IMR-90 (cell line): ENCODE results near the gene ARFGAP3. TPM values are rescaled to one million over a fixed set of nuclear protein-coding genes. Genes with fewer than 3 reads are reported as not detected.

ENCODE experiments used
- ATAC-seq: fragments of 200-7000 bp; cut with Tn5 transposase; 2 replicates; pipeline ENCODE4 v1.9.1; 2020; ENCODE audit warnings: low read depth, mild to moderate bottlenecking, moderate library complexity
- BruUV-seq: library from RNA; stranded (reverse); fragments of 400-500 nt; replicated peaks from 2 replicates; lab custom pipeline; 2021; lab: Mats Ljungman, UMichigan
- CTCF ChIA-PET: fragments of 300-600 bp; formaldehyde crosslinking; extraction: SDS; loops from one replicate; lab custom pipeline; 2021; ENCODE audit warnings: antibody characterized with exemption; lab: Yijun Ruan, JAX
- POLR2A ChIA-PET: fragments of 300-600 bp; sonication (Branson Sonifier 250); formaldehyde crosslinking; loops from one replicate; lab custom pipeline; 2022; ENCODE audit warnings: antibody characterized with exemption; ENCODE audit not compliant: unreplicated experiment; lab: Charles Lee
- DNase-seq: peaks from one replicate; pipeline ENCODE4 v3.0.0; 2013
- H2AFZ ChIP-seq: replicated peaks from 2 replicates; pipeline ENCODE3; 2013; ENCODE audit warnings: low read length, mild to moderate bottlenecking; ENCODE audit not compliant: poor library complexity
- H2AK5ac ChIP-seq: 2 replicates; pipeline ENCODE4 v1.6.1; 2013; ENCODE audit warnings: low read depth, low read length, inconsistent platforms
- H2AK9ac ChIP-seq: replicated peaks from 2 replicates; pipeline ENCODE3; 2013; ENCODE audit warnings: mild to moderate bottlenecking, low read depth, low read length, moderate library complexity; ENCODE audit not compliant: poor library complexity
- H2BK120ac ChIP-seq: 2 replicates; pipeline ENCODE4 v1.6.1; 2013; ENCODE audit warnings: low read depth, low read length, inconsistent platforms
- H2BK15ac ChIP-seq: 3 replicates; pipeline ENCODE4 v1.6.1; 2013; ENCODE audit warnings: low read depth, low read length, inconsistent platforms
- H2BK20ac ChIP-seq: 2 replicates; pipeline ENCODE4 v1.6.1; 2013; ENCODE audit warnings: low read depth, mild to moderate bottlenecking, inconsistent platforms, low read length, moderate library complexity
- H2BK5ac ChIP-seq: 2 replicates; pipeline ENCODE4 v1.6.1; 2013; ENCODE audit warnings: mild to moderate bottlenecking, low read depth, low read length, inconsistent platforms; ENCODE audit not compliant: poor library complexity, severe bottlenecking
- H3K14ac ChIP-seq: replicated peaks from 2 replicates; pipeline ENCODE4 v1.6.1; 2013; ENCODE audit warnings: low read depth, low read length, inconsistent platforms
- H3K18ac ChIP-seq: 2 replicates; pipeline ENCODE4 v1.6.1; 2013; ENCODE audit warnings: low read depth, low read length, control low read depth
- H3K23ac ChIP-seq: 2 replicates; pipeline ENCODE4 v1.6.1; 2013; ENCODE audit warnings: low read depth, low read length, inconsistent platforms
- H3K27ac ChIP-seq: 2 replicates; pipeline ENCODE4 v1.5.1; 2013; ENCODE audit warnings: mild to moderate bottlenecking, control low read depth, low read length; ENCODE audit not compliant: insufficient read depth
- H3K27me3 ChIP-seq: 2 replicates; pipeline ENCODE4 v1.6.1; 2013; ENCODE audit warnings: low read length; ENCODE audit not compliant: control insufficient read depth, insufficient read depth
- H3K36me3 ChIP-seq: 2 replicates; pipeline ENCODE4 v1.6.1; 2013; ENCODE audit warnings: low read length, mixed read lengths; ENCODE audit not compliant: control insufficient read depth, insufficient read depth
- H3K4ac ChIP-seq: 2 replicates; pipeline ENCODE4 v1.6.1; 2013; ENCODE audit warnings: low read depth, low read length, inconsistent platforms
- H3K4me1 ChIP-seq: 2 replicates; pipeline ENCODE4 v1.6.1; 2013; ENCODE audit warnings: low read length, mixed read lengths; ENCODE audit not compliant: control insufficient read depth, insufficient read depth
- H3K4me2 ChIP-seq: 2 replicates; pipeline ENCODE4 v1.6.1; 2013; ENCODE audit warnings: low read depth, mild to moderate bottlenecking, control low read depth, low read length, moderate library complexity
- H3K4me3 ChIP-seq: 2 replicates; pipeline ENCODE4 v1.5.1; 2013; ENCODE audit warnings: low read depth, mild to moderate bottlenecking, control low read depth, low read length, moderate library complexity; ENCODE audit not compliant: insufficient read depth
- H3K56ac ChIP-seq: 2 replicates; pipeline ENCODE4 v1.6.1; 2013; ENCODE audit warnings: low read length, inconsistent platforms; ENCODE audit not compliant: insufficient read depth; ENCODE audit errors: extremely low read depth
- H3K79me1 ChIP-seq, 2 experiments: 2 replicates each; pipeline ENCODE4 v1.6.1; 2013; ENCODE audit warnings: low read length in 2 of 2, inconsistent platforms in 1 of 2, low read depth in 1 of 2
- H3K9ac ChIP-seq: 2 replicates; pipeline ENCODE4 v1.6.1; 2013; ENCODE audit warnings: low read depth, low read length, control low read depth
- H3K9me1 ChIP-seq: 2 replicates; pipeline ENCODE4 v1.6.1; 2013; ENCODE audit warnings: low read length, inconsistent platforms; ENCODE audit not compliant: insufficient read depth
- H3K9me3 ChIP-seq: 2 replicates; pipeline ENCODE4 v1.6.1; 2013; ENCODE audit warnings: low read length; ENCODE audit not compliant: control insufficient read depth, insufficient read depth
- H4K20me1 ChIP-seq: 2 replicates; pipeline ENCODE4 v1.6.1; 2013; ENCODE audit warnings: low read length, inconsistent platforms; ENCODE audit not compliant: insufficient read depth
- H4K5ac ChIP-seq: 2 replicates; pipeline ENCODE4 v1.6.1; 2013; ENCODE audit warnings: mild to moderate bottlenecking, low read depth, low read length, control low read depth
- H4K8ac ChIP-seq, 2 experiments: 2 replicates each; pipeline ENCODE4 v1.6.1; 2013; ENCODE audit warnings: low read depth in 2 of 2, low read length in 2 of 2, control low read depth in 1 of 2, inconsistent platforms in 1 of 2
- H4K91ac ChIP-seq: 2 replicates; pipeline ENCODE4 v1.6.1; 2013; ENCODE audit warnings: low read depth, low read length, inconsistent platforms; ENCODE audit not compliant: insufficient read depth
- BHLHE40 ChIP-seq: fragments of 150-350 bp; IDR thresholded peaks from 2 replicates; pipeline ENCODE4 v1.6.1; 2016; ENCODE audit warnings: mild to moderate bottlenecking, low read depth, low read length
- CEBPB ChIP-seq: IDR thresholded peaks from 2 replicates; pipeline ENCODE4 v1.6.1; 2012; ENCODE audit warnings: low read depth, low read length, improper control_type of control experiment
- CHD1 ChIP-seq: IDR thresholded peaks from 2 replicates; pipeline ENCODE4 v1.6.1; 2012; ENCODE audit warnings: low read depth, low read length, improper control_type of control experiment
- CTCF ChIP-seq: conservative IDR thresholded peaks from 2 replicates; pipeline ENCODE4 v1.5.1; 2012; ENCODE audit warnings: mild to moderate bottlenecking, low read depth, low read length, improper control_type of control experiment
- ELK1 ChIP-seq: fragments of 150-350 bp; IDR thresholded peaks from 2 replicates; pipeline ENCODE4 v1.6.1; 2016; ENCODE audit warnings: low read depth, mild to moderate bottlenecking, low read length, moderate library complexity, borderline replicate concordance
- FOS ChIP-seq: fragments of 150-350 bp; IDR thresholded peaks from 2 replicates; pipeline ENCODE4 v1.6.1; 2016; ENCODE audit warnings: low read depth, low read length
- MAFK ChIP-seq: IDR thresholded peaks from 2 replicates; pipeline ENCODE4 v1.6.1; 2012; ENCODE audit warnings: low read depth, low read length, improper control_type of control experiment
- MAZ ChIP-seq: IDR thresholded peaks from 2 replicates; pipeline ENCODE4 v1.6.1; 2012; ENCODE audit warnings: low read depth, mild to moderate bottlenecking, low read length, improper control_type of control experiment, moderate library complexity, borderline replicate concordance
- MXI1 ChIP-seq: IDR thresholded peaks from 2 replicates; pipeline ENCODE4 v1.6.1; 2012; ENCODE audit warnings: low read depth, mild to moderate bottlenecking, low read length, moderate library complexity, borderline replicate concordance
- NFE2L2 ChIP-seq: fragments of 150-350 bp; IDR thresholded peaks from 2 replicates; pipeline ENCODE4 v1.6.1; 2016; ENCODE audit warnings: low read depth, mild to moderate bottlenecking, low read length
- POLR2A ChIP-seq: IDR thresholded peaks from 2 replicates; pipeline ENCODE4 v1.6.1; 2012; ENCODE audit warnings: mild to moderate bottlenecking, low read depth, low read length
- RAD21 ChIP-seq: IDR thresholded peaks from 2 replicates; pipeline ENCODE4 v1.6.1; 2012; ENCODE audit warnings: low read length, improper control_type of control experiment
- RCOR1 ChIP-seq: IDR thresholded peaks from 2 replicates; pipeline ENCODE4 v1.6.1; 2012; ENCODE audit warnings: mild to moderate bottlenecking, low read length, improper control_type of control experiment; ENCODE audit not compliant: insufficient replicate concordance
- RFX5 ChIP-seq: IDR thresholded peaks from 2 replicates; pipeline ENCODE4 v1.8.0; 2012; ENCODE audit warnings: low read depth, mild to moderate bottlenecking, low read length, moderate library complexity
- SMC3 ChIP-seq: fragments of 150-350 bp; IDR thresholded peaks from 2 replicates; pipeline ENCODE4 v1.6.1; 2016; ENCODE audit warnings: low read depth, mild to moderate bottlenecking, antibody characterized with exemption, low read length, moderate library complexity
- USF2 ChIP-seq: fragments of 150-350 bp; IDR thresholded peaks from 2 replicates; pipeline ENCODE4 v1.6.1; 2017; ENCODE audit warnings: mild to moderate bottlenecking, antibody characterized with exemption, low read length, low read depth
- WGBS, 2 experiments: methylation state at CpG; one replicate each; pipeline versions ENCODE4 v1.1.5 to v1.1.7; 2013; ENCODE audit warnings: missing lambda C conversion rate in 2 of 2; ENCODE audit not compliant: insufficient read length in 1 of 2; ENCODE audit errors: extremely low coverage in 2 of 2; 5-methylcytosine and 5-hydroxymethylcytosine counted together
- dilution Hi-C: fragments of 300-500 bp; cut with HindIII; formaldehyde crosslinking; loops from one replicate; pipeline ENCODE4 v1.14.3; 2018; ENCODE audit warnings: low sequenced_read_pairs; ENCODE audit not compliant: unreplicated experiment
- in situ Hi-C: fragments of 300-500 bp; cut with MboI; formaldehyde crosslinking; loops from 3 replicates; pipeline ENCODE4 v1.14.3; 2019; ENCODE audit warnings: low sequenced_read_pairs, inconsistent platforms, mixed read lengths
- intact Hi-C: fragments of 100-400 bp; cut with micrococcal nuclease; formaldehyde crosslinking; loops from 2 replicates; pipeline ENCODE4 v1.10.0; 2022
- polyA plus RNA-seq, 3 experiments: library from polyadenylated mRNA; depleted of rRNA; stranded (reverse); fragments of >200 nt; gene quantifications; 2 replicates each; pipeline ENCODE4 v1.2.3, GENCODE V29; 2012; ENCODE audit warnings: low replicate concordance in 1 of 3
- total RNA-seq: library from RNA; depleted of rRNA; stranded (reverse); fragments of >200 nt; gene quantifications from 2 replicates; pipeline ENCODE4 v1.2.3, GENCODE V29; 2012

The ARFGAP3 gene
- total and polyA plus RNA-seq, 2 of the 4 experiments (the other 2 are of a cell fraction), result 50.0 to 70.1 TPM

DNA sequence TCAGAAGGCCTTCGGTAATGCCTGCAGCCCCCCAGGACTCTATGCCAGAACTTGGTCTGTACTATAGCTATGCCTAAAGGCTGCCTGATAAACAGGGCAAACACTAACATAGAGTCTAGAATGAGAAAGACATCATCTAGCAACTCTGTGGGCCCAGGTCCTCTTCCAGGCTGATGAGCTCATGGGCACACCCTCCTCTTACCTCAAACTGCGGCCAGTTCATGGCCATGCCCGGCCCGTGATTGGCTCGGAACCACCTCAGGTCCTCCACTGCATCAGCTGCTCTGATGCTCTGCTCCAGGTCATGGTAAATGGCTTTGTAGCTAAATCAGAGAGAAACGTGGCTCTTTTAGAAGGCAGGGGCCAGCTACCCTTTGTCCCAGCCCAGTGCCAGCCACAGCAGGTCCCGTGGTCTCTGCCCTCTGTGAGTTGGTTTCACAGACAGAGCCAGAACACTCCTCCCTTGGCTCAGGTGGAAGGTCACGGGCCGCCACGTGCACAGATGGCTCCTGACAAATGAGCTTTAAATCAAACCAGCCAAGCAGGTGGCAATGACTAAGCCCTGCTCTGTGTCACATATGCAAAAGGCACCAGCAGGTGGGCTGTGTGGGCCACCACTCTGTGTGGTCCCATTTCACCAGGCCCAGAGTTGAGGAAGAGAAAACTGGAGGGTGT lies 25.0 kb upstream of the ARFGAP3 start:
- ChIA-PET POLR2A (no interaction called here), CTCF (interaction anchor here (1.3 kb wide), 1 partner anchor 9 kb away, joined by 4 read pairs; no protein-coding TSS in a partner anchor)
- WGBS, 2 experiments, result 85% methylated on average over 3 of the region's 10 CpGs; no CpG with 5 or more reads in 1 of the 2 experiments
- no peaks in the 10 kb centered on the region; the same call in 1 of the 2 replicates for H3K9me1 ChIP-seq
- no peak overlapping the region for H3K4ac ChIP-seq
- no peaks in the 10 kb centered on the region for H3K4me1 ChIP-seq
- H3K23ac ChIP-seq, result no peak overlapping the region
- H3K9me3 ChIP-seq, result no peaks in the 10 kb centered on the region
- no peak overlapping the region for H2BK5ac ChIP-seq
- no peak overlapping the region for H4K91ac ChIP-seq
- H2AK9ac ChIP-seq, result no peak overlapping the region
- intact Hi-C loops (no loop called here), in situ Hi-C loops (no loop called here), dilution Hi-C loops (no loop called here)
- H3K56ac ChIP-seq, result no peak overlapping the region
- no peak overlapping the region for H2AK5ac ChIP-seq
- DNase-seq, result no peak
- H3K27ac ChIP-seq, result no peak overlapping the region
- no peak overlapping the region for H4K8ac ChIP-seq
- H2BK120ac ChIP-seq, result no peak overlapping the region
- peaks cover 10 to 24% of the 10 kb centered on the region in 2 experiments for H3K79me1 ChIP-seq
- H2BK20ac ChIP-seq, result no peak overlapping the region
- H3K27me3 ChIP-seq, result no peaks in the 10 kb centered on the region
- no peak overlapping the region for H3K14ac ChIP-seq
- TF ChIP-seq RAD21 (no peak), POLR2A (no peak), CHD1 (no peak), CTCF (no peak), FOS (no peak), MXI1 (no peak), USF2 (no peak), CEBPB (no peak), SMC3 (no peak), ELK1 (no peak), RCOR1 (no peak), MAZ (no peak), RFX5 (no peak), BHLHE40 (no peak), MAFK (no peak), NFE2L2 (no peak)
- no peak overlapping the region for H3K18ac ChIP-seq
- no peak overlapping the region for H3K4me3 ChIP-seq
- no peak overlapping the region for H4K5ac ChIP-seq
- BruUV-seq, result no TSS peak
- peaks cover 7% of the 10 kb centered on the region; the same call in 1 of the 2 replicates for H4K20me1 ChIP-seq
- no peak overlapping the region for H3K4me2 ChIP-seq
- no peak for ATAC-seq
- no peak overlapping the region for H3K9ac ChIP-seq
- no peak overlapping the region for H2AFZ ChIP-seq
- H2BK15ac ChIP-seq, result no peak overlapping the region
- H3K36me3 ChIP-seq, result peaks cover 75% of the 10 kb centered on the region
